CD14-positive monocyte (primary cell): Measurements from ENCODE around the gene SMIM15. TPM values are rescaled to one million over a fixed set of nuclear protein-coding genes. Genes with fewer than 3 reads are reported as not detected.

Experiments
- DNase-seq, 3 donors: peaks; one replicate each; pipeline ENCODE4 v3.0.0-alpha.2; 2011 to 2022
- H2AFZ ChIP-seq: 2 replicates; pipeline ENCODE4 v1.6.0; 2012; ENCODE audit warnings: mild to moderate bottlenecking, low read depth, low read length, inconsistent platforms; ENCODE audit not compliant: insufficient read depth, poor library complexity, severe bottlenecking
- H3K27ac ChIP-seq, 2 donors: 1 replicate in 1 of 2; 2 replicates in 1 of 2; pipeline ENCODE4 v1.5.1; 2012 to 2013; ENCODE audit warnings: low read length in 2 of 2, control low read depth in 1 of 2, inconsistent platforms in 1 of 2, low read depth in 1 of 2, mild to moderate bottlenecking in 1 of 2
- H3K27me3 ChIP-seq, 2 donors: one replicate each; pipeline versions ENCODE4 v1.6.0 to v1.6.1; 2011 to 2013; ENCODE audit warnings: low read length in 2 of 2; ENCODE audit not compliant: control insufficient read depth in 2 of 2, insufficient read depth in 2 of 2
- H3K36me3 ChIP-seq, 2 donors: replicated peaks in 1 of 2; 1 replicate in 1 of 2; 2 replicates in 1 of 2; pipeline versions ENCODE4 v1.5.1 to v1.6.1; 2012 to 2013; ENCODE audit warnings: low read length in 2 of 2, control low read depth in 1 of 2, inconsistent platforms in 1 of 2, mild to moderate bottlenecking in 1 of 2; ENCODE audit not compliant: insufficient read depth in 2 of 2, control insufficient read depth in 1 of 2
- H3K4me1 ChIP-seq, 2 donors: 1 replicate in 1 of 2; 2 replicates in 1 of 2; pipeline versions ENCODE4 v1.5.1 to v1.6.1; 2012 to 2013; ENCODE audit warnings: low read length in 2 of 2, control low read depth in 1 of 2, inconsistent platforms in 1 of 2, mild to moderate bottlenecking in 1 of 2, moderate library complexity in 1 of 2; ENCODE audit not compliant: insufficient read depth in 2 of 2, control insufficient read depth in 1 of 2
- H3K4me2 ChIP-seq: replicated peaks from 2 replicates; pipeline ENCODE3; 2012; ENCODE audit warnings: low read length, moderate library complexity, mild to moderate bottlenecking; ENCODE audit not compliant: poor library complexity, severe bottlenecking; ENCODE audit errors: extremely low read depth
- H3K4me3 ChIP-seq, 3 experiments: fragments of 200-600 bp in 1 of 3; sonication (generic) in 1 of 3; replicated peaks in 1 of 3; 1 replicate in 2 of 3; 2 replicates in 1 of 3; pipeline ENCODE4 v1.5.1; 2011 to 2013; ENCODE audit warnings: low read length in 3 of 3, mild to moderate bottlenecking in 3 of 3, control low read depth in 2 of 3, low read depth in 2 of 3, inconsistent platforms in 1 of 3, moderate library complexity in 1 of 3
- H3K79me2 ChIP-seq: 2 replicates; pipeline ENCODE4 v1.6.0; 2012; ENCODE audit warnings: mild to moderate bottlenecking, control low read depth, inconsistent platforms, low read length, moderate library complexity; ENCODE audit not compliant: insufficient read depth
- H3K9ac ChIP-seq: 2 replicates; pipeline ENCODE4 v1.6.0; 2017; ENCODE audit warnings: low read length, mild to moderate bottlenecking; ENCODE audit not compliant: insufficient read depth, poor library complexity, severe bottlenecking
- H3K9me3 ChIP-seq, 2 donors: replicated peaks in 1 of 2; 1 replicate in 1 of 2; 2 replicates in 1 of 2; pipeline versions ENCODE4 v1.5.1 to v1.6.1; 2012 to 2013; ENCODE audit warnings: low read length in 2 of 2, control low read depth in 1 of 2; ENCODE audit not compliant: control insufficient read depth in 1 of 2, insufficient read depth in 1 of 2
- H4K20me1 ChIP-seq: 2 replicates; pipeline ENCODE4 v1.6.0; 2012; ENCODE audit warnings: mild to moderate bottlenecking, low read length, control low read depth, moderate library complexity; ENCODE audit not compliant: insufficient read depth
- H3K27ac Mint-ChIP-seq, 7 donors: one replicate each; pipeline ENCODE4 v1.8.0; 2020; ENCODE audit warnings: mild to moderate bottlenecking in 7 of 7, mixed read lengths in 7 of 7, moderate library complexity in 6 of 7, inconsistent platforms in 2 of 7
- H3K27me3 Mint-ChIP-seq, 3 donors: one replicate each; pipeline ENCODE4 v1.8.0; 2021 to 2022; ENCODE audit warnings: low read depth in 3 of 3, mild to moderate bottlenecking in 3 of 3, mixed read lengths in 3 of 3, moderate library complexity in 3 of 3, inconsistent platforms in 1 of 3
- H3K36me3 Mint-ChIP-seq, 2 donors: one replicate each; pipeline ENCODE4 v1.8.0; 2020; ENCODE audit warnings: mixed read lengths in 2 of 2, inconsistent platforms in 1 of 2, mild to moderate bottlenecking in 1 of 2
- H3K4me1 Mint-ChIP-seq: one replicate; pipeline ENCODE4 v1.8.0; 2020; ENCODE audit warnings: mild to moderate bottlenecking, mixed read lengths
- H3K4me3 Mint-ChIP-seq, 2 donors: one replicate each; pipeline ENCODE4 v1.8.0; 2020; ENCODE audit warnings: mild to moderate bottlenecking in 2 of 2, mixed read lengths in 2 of 2, moderate library complexity in 1 of 2
- H3K9me3 Mint-ChIP-seq, 7 donors: one replicate each; pipeline ENCODE4 v1.8.0; 2020 to 2022; ENCODE audit warnings: mixed read lengths in 7 of 7, mild to moderate bottlenecking in 6 of 7, moderate library complexity in 6 of 7, inconsistent platforms in 2 of 7
- WGBS: methylation state at CpG from one replicate; pipeline ENCODE4 v1.1.5; 2013; ENCODE audit warnings: missing lambda C conversion rate; ENCODE audit not compliant: insufficient coverage; 5-methylcytosine and 5-hydroxymethylcytosine counted together
- intact Hi-C, 2 donors: fragments of 100-400 bp; cut with micrococcal nuclease; formaldehyde crosslinking; loops; one replicate each; pipeline versions ENCODE4 v1.15.0 to v1.15.1; 2023
- polyA plus RNA-seq, 3 donors: library from polyadenylated mRNA; depleted of rRNA in 1 of 3; unstranded in 2 of 3; stranded (reverse) in 1 of 3; fragments of 300-500 nt in 2 of 3; fragments of >200 nt in 1 of 3; fragmentation: Illumina TruSeq in 2 of 3; gene quantifications; 1 replicate in 2 of 3; 2 replicates in 1 of 3; pipeline ENCODE4 v1.2.3, GENCODE V29; 2012 to 2021
- TF ChIP-seq, protein P1 (sequence below): fragments of 200-600 bp; IDR thresholded peaks from one replicate; pipeline ENCODE4 v1.8.0; 2022; ENCODE audit warnings: antibody characterized with exemption, mild to moderate bottlenecking

Gene SMIM15
- polyA plus RNA-seq, 3 donors: 7.0 to 43.4 (median 32.0) TPM

GRCh38 chr5:61171479-61171878, 9.2 kb upstream of the SMIM15 start:
- Histone ChIP-seq H2AFZ (no peak overlapping the region), H3K27me3 (no peaks in the 10 kb centered on the region), H3K4me3 (no peak overlapping the region), H3K9me3 (no peaks in the 10 kb centered on the region), H4K20me1 (no peaks in the 10 kb centered on the region), H3K79me2 (no peaks in the 10 kb centered on the region), H3K9ac (no peak overlapping the region), H3K36me3 (no peaks in the 10 kb centered on the region), H3K27ac (no peak overlapping the region), H3K4me2 (no peak overlapping the region), H3K4me1 (no peaks in the 10 kb centered on the region)
- DNase-seq: no peak
- no CpG with 5 or more reads among the region's 1 CpG for WGBS
- Mint-ChIP-seq H3K9me3 (peaks cover 0 to 3% (median 0%) of the 10 kb centered on the region in 7 donors), H3K4me3 (no peak overlapping the region), H3K27me3 (no peaks in the 10 kb centered on the region), H3K27ac (no peak overlapping the region), H3K36me3 (no peaks in the 10 kb centered on the region), H3K4me1 (peaks cover 3% of the 10 kb centered on the region)
- TF ChIP-seq, protein P1, sequence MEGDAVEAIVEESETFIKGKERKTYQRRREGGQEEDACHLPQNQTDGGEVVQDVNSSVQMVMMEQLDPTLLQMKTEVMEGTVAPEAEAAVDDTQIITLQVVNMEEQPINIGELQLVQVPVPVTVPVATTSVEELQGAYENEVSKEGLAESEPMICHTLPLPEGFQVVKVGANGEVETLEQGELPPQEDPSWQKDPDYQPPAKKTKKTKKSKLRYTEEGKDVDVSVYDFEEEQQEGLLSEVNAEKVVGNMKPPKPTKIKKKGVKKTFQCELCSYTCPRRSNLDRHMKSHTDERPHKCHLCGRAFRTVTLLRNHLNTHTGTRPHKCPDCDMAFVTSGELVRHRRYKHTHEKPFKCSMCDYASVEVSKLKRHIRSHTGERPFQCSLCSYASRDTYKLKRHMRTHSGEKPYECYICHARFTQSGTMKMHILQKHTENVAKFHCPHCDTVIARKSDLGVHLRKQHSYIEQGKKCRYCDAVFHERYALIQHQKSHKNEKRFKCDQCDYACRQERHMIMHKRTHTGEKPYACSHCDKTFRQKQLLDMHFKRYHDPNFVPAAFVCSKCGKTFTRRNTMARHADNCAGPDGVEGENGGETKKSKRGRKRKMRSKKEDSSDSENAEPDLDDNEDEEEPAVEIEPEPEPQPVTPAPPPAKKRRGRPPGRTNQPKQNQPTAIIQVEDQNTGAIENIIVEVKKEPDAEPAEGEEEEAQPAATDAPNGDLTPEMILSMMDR: no peak
- intact Hi-C loops: loop anchor here in 1 of 2 donors (10.0 kb wide), 1 partner anchor 133 kb away; no protein-coding TSS in a partner anchor

DNA sequence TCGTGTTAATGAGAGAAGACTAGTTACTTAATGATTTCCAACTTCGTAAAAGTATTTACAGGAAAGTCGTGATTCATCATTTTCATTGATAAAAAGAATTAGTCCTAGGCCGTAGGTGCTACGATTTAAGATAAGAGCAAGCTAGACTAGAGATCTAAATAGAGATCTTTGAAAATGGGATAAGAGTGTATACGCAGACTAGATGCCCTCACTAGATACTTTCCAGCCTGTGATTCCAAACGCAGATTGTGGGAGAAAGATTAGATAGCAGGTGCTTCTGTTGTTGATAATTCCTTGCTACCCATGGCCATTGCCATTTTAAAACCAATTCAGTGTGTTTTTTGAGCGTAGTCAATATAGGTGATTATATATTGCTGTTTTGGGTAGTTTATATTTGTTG, 6.7 kb upstream of the SMIM15 start:
- intact Hi-C loops: no loop called here
- Histone ChIP-seq H3K9me3 (no peaks in the 10 kb centered on the region), H4K20me1 (no peaks in the 10 kb centered on the region), H3K36me3 (no peaks in the 10 kb centered on the region), H3K4me2 (no peak overlapping the region), H3K9ac (no peak overlapping the region), H3K79me2 (peaks cover 5% of the 10 kb centered on the region), H2AFZ (no peak overlapping the region), H3K4me1 (peaks cover 0 to 2% of the 10 kb centered on the region in 2 donors), H3K27ac (no peak overlapping the region), H3K4me3 (no peak overlapping the region), H3K27me3 (no peaks in the 10 kb centered on the region)
- H3K27me3 Mint-ChIP-seq: no peaks in the 10 kb centered on the region
- TF ChIP-seq, protein P1: no peak
- no peak overlapping the region for H3K4me3 Mint-ChIP-seq
- no peak overlapping the region for H3K27ac Mint-ChIP-seq
- H3K4me1 Mint-ChIP-seq: peaks cover 7% of the 10 kb centered on the region
- DNase-seq: no peak
- 90% methylated on average over 2 of the region's 8 CpGs for WGBS
- H3K9me3 Mint-ChIP-seq: peaks cover 0 to 1% (median 0%) of the 10 kb centered on the region in 7 donors
- peaks cover 0 to 2% of the 10 kb centered on the region in 2 donors for H3K36me3 Mint-ChIP-seq
